Measurements from ENCODE around the gene KRT71.

The KRT71 gene

DNA sequence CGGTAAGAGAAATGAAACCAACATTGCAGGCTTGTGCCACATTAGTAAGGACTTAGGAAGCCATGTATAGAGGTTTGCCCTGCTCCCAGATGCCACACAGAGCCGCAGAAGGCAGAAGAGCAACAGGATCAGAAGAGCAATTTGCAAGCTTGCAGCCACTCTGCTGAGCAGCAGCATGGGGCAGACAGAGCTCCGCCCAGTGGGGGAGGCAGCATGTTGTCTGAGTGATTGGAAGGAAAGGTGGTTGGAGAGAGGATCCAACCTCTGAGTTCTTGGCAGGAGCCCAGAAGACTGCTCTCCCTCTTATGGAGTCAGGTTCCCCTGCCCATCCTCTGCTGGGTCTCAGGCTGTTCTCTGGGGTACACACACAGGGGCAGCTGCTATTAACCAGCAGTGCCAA is 57.6 kb downstream of the KRT71 start:
- H3K9ac ChIP-seq (ENCODE audit: low read length) = no peak overlapping the region

GRCh38 chr12:52494518-52494917 is 58.4 kb downstream of the KRT71 start:
- H3K4me3 ChIP-seq (ENCODE audit: low read depth, low read length) = no peak overlapping the region
- no peaks in the 10 kb centered on the region; the same call in 1 of the 2 replicates for H3K27me3 ChIP-seq (ENCODE audit: control insufficient read depth, insufficient read depth, low read length)
- H3K4me1 ChIP-seq (ENCODE audit: control insufficient read depth, insufficient read depth, low read length) = peaks cover 25% of the 10 kb centered on the region
- H3K9ac ChIP-seq (ENCODE audit: low read length) = no peak overlapping the region
- H3K27ac ChIP-seq (ENCODE audit: low read depth, low read length) = no peak overlapping the region
- H3K9me3 ChIP-seq (ENCODE audit: control insufficient read depth, insufficient read depth, low read depth, low read length) = peaks cover 11% of the 10 kb centered on the region
- H3K36me3 ChIP-seq (ENCODE audit: control insufficient read depth, insufficient read depth, low read length) = no peaks in the 10 kb centered on the region

More for the DNA sequence above, 57.6 kb downstream of the KRT71 start:
- no peaks in the 10 kb centered on the region; the same call in 1 of the 2 replicates for H3K27me3 ChIP-seq (ENCODE audit: control insufficient read depth, insufficient read depth, low read length)
- H3K36me3 ChIP-seq (ENCODE audit: control insufficient read depth, insufficient read depth, low read length) = no peaks in the 10 kb centered on the region
- peaks cover 2% of the 10 kb centered on the region; the same call in 1 of the 2 replicates for H3K9me3 ChIP-seq (ENCODE audit: control insufficient read depth, insufficient read depth, low read depth, low read length)
- no peak overlapping the region for H3K4me3 ChIP-seq (ENCODE audit: low read depth, low read length)
- H3K4me1 ChIP-seq (ENCODE audit: control insufficient read depth, insufficient read depth, low read length) = peaks cover 25% of the 10 kb centered on the region
- H3K27ac ChIP-seq (ENCODE audit: low read depth, low read length) = no peak overlapping the region; the same call in 1 of the 2 replicates

DNA sequence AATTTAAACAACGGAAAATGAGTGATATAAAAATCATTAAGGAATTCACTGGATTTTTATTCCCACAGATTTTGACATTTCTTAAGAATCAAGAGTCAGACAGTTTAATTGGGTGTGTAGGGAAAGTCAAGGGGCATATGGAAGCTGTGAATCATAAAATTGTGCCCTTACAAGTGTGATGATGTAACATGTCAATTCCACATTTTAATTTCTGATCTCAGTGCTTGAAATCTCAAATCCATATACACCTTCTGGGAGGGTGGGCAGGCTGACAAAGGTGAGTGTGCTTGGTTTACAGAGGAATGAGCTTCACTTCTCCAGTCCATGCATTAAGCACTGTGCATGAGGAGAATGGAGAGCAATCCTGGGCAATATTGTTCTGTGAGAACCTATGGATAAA is 58.8 kb downstream of the KRT71 start:
- Histone ChIP-seq H3K4me3 (ENCODE audit: low read depth, low read length) (no peak overlapping the region), H3K27ac (ENCODE audit: low read depth, low read length) (no peak overlapping the region), H3K27me3 (ENCODE audit: control insufficient read depth, insufficient read depth, low read length) (no peaks in the 10 kb centered on the region; the same call in 1 of the 2 replicates), H3K9ac (ENCODE audit: low read length) (no peak overlapping the region), H3K36me3 (ENCODE audit: control insufficient read depth, insufficient read depth, low read length) (no peaks in the 10 kb centered on the region), H3K4me1 (ENCODE audit: control insufficient read depth, insufficient read depth, low read length) (peaks cover 25% of the 10 kb centered on the region), H3K9me3 (ENCODE audit: control insufficient read depth, insufficient read depth, low read depth, low read length) (peaks cover 12% of the 10 kb centered on the region)
